Measurements from ENCODE around the gene GPR78. TPM values are rescaled to one million over a fixed set of nuclear protein-coding genes. Genes with fewer than 3 reads are reported as not detected.
A peak's percentile ranks its signal among the peaks of the same experiment; 100 is the strongest.

Gene GPR78
- total and polyA plus RNA-seq, 4 donors = not detected

- DNase-seq (ENCODE audit: low spot score) = no peak
- Histone ChIP-seq H3K27ac (ENCODE audit: low read depth in 1 of 2, low read length in 2 of 2) (no peak overlapping the region), H3K27me3 (ENCODE audit: control insufficient read depth in 4 of 4, insufficient read depth in 4 of 4, low read length in 3 of 4) (peaks cover 0 to 5% (median 3%) of the 10 kb centered on the region in 4 donors), H3K36me3 (ENCODE audit: control insufficient read depth in 4 of 4, insufficient read depth in 3 of 4, low read depth in 1 of 4, low read length in 3 of 4) (no peaks in the 10 kb centered on the region), H3K4me3 (ENCODE audit: low read depth in 1 of 3, low read length in 3 of 3) (no peak overlapping the region), H3K9me3 (ENCODE audit: control insufficient read depth in 4 of 4, low read length in 3 of 4) (no peaks in the 10 kb centered on the region), H3K9ac (ENCODE audit: low read depth in 1 of 2, low read length in 2 of 2) (no peak overlapping the region), H3K4me1 (ENCODE audit: control insufficient read depth in 4 of 4, insufficient read depth in 4 of 4, low read length in 3 of 4) (peaks cover 0 to 12% (median 0%) of the 10 kb centered on the region in 4 donors)
- 37% methylated on average over 24 of the region's 24 CpGs for WGBS
- TF ChIP-seq MAX (IDR thresholded peaks at IDR 0.05) (no peak), GABPA (IDR thresholded peaks at IDR 0.05 in 1 of 2, conservative IDR thresholded peaks at IDR 0.05 in 1 of 2) (no peak), NR2F2 (IDR thresholded peaks at IDR 0.05) (no peak), EGR1 (IDR thresholded peaks at IDR 0.05; ENCODE audit: low read depth in 2 of 2) (no peak)
Measured at GRCh38 chr4:8593264-8594096, 13.3 kb downstream of the GPR78 start.

GRCh38 chr4:8594097-8595038 lies 14.2 kb downstream of the GPR78 start:
- WGBS = 62% methylated on average over 24 of the region's 24 CpGs
- peaks cover 0 to 5% (median 3%) of the 10 kb centered on the region in 4 donors for H3K27me3 ChIP-seq (ENCODE audit: control insufficient read depth in 4 of 4, insufficient read depth in 4 of 4, low read length in 3 of 4)
- H3K9me3 ChIP-seq (ENCODE audit: control insufficient read depth in 4 of 4, low read length in 3 of 4) = no peaks in the 10 kb centered on the region
- H3K4me1 ChIP-seq (ENCODE audit: control insufficient read depth in 4 of 4, insufficient read depth in 4 of 4, low read length in 3 of 4) = peaks cover 0 to 12% (median 0%) of the 10 kb centered on the region in 4 donors
- no peak for DNase-seq (ENCODE audit: low spot score)
- H3K27ac ChIP-seq (ENCODE audit: low read depth in 1 of 2, low read length in 2 of 2) = no peak overlapping the region
- H3K9ac ChIP-seq (ENCODE audit: low read depth in 1 of 2, low read length in 2 of 2) = no peak overlapping the region
- H3K4me3 ChIP-seq (ENCODE audit: low read depth in 1 of 3, low read length in 3 of 3) = no peak overlapping the region
- no peaks in the 10 kb centered on the region for H3K36me3 ChIP-seq (ENCODE audit: control insufficient read depth in 4 of 4, insufficient read depth in 3 of 4, low read depth in 1 of 4, low read length in 3 of 4)
- TF ChIP-seq NR2F2 (IDR thresholded peaks at IDR 0.05) = peak; percentile 51
- peak in 1 of 2 donors; percentile 9 for TF ChIP-seq RXRA (IDR thresholded peaks at IDR 0.05)
- TF ChIP-seq SP1 (IDR thresholded peaks at IDR 0.05) = no peak
- TF ChIP-seq RAD21 (IDR thresholded peaks at IDR 0.05) = peak; percentile 78 to 86
- TF ChIP-seq HNF4G (IDR thresholded peaks at IDR 0.05) = no peak
- TF ChIP-seq MAX (IDR thresholded peaks at IDR 0.05) = no peak
- TF ChIP-seq EGR1 (IDR thresholded peaks at IDR 0.05; ENCODE audit: low read depth in 2 of 2) = no peak
- no peak for TF ChIP-seq JUND (IDR thresholded peaks at IDR 0.05)
- TF ChIP-seq REST (IDR thresholded peaks at IDR 0.05) = peak; percentile 25
- TF ChIP-seq, protein P1, sequence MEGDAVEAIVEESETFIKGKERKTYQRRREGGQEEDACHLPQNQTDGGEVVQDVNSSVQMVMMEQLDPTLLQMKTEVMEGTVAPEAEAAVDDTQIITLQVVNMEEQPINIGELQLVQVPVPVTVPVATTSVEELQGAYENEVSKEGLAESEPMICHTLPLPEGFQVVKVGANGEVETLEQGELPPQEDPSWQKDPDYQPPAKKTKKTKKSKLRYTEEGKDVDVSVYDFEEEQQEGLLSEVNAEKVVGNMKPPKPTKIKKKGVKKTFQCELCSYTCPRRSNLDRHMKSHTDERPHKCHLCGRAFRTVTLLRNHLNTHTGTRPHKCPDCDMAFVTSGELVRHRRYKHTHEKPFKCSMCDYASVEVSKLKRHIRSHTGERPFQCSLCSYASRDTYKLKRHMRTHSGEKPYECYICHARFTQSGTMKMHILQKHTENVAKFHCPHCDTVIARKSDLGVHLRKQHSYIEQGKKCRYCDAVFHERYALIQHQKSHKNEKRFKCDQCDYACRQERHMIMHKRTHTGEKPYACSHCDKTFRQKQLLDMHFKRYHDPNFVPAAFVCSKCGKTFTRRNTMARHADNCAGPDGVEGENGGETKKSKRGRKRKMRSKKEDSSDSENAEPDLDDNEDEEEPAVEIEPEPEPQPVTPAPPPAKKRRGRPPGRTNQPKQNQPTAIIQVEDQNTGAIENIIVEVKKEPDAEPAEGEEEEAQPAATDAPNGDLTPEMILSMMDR (IDR thresholded peaks at IDR 0.05; ENCODE audit: low read depth, low read length, missing input control) = peak; percentile 57
